Uterus (tissue), 2 donors: ENCODE data around the gene FKBP4.
A peak's percentile ranks its signal among the peaks of the same experiment; 100 is the strongest.

Source experiments
- CTCF ChIP-seq, 4 experiments: fragments of 200-600 bp in 2 of 4; fragments of 450-650 bp in 2 of 4; sonication (generic) in 2 of 4; IDR thresholded peaks; one replicate each; pipeline ENCODE4 v1.5.1; 2016 to 2019; ENCODE audit warnings: antibody characterized with exemption in 4 of 4, mild to moderate bottlenecking in 2 of 4, moderate library complexity in 1 of 4
- POLR2A ChIP-seq, 2 donors: fragments of 450-650 bp; IDR thresholded peaks; one replicate each; pipeline ENCODE4 v1.6.1; 2016; ENCODE audit warnings: antibody characterized with exemption in 2 of 2, mild to moderate bottlenecking in 1 of 2, moderate library complexity in 1 of 2

DNA sequence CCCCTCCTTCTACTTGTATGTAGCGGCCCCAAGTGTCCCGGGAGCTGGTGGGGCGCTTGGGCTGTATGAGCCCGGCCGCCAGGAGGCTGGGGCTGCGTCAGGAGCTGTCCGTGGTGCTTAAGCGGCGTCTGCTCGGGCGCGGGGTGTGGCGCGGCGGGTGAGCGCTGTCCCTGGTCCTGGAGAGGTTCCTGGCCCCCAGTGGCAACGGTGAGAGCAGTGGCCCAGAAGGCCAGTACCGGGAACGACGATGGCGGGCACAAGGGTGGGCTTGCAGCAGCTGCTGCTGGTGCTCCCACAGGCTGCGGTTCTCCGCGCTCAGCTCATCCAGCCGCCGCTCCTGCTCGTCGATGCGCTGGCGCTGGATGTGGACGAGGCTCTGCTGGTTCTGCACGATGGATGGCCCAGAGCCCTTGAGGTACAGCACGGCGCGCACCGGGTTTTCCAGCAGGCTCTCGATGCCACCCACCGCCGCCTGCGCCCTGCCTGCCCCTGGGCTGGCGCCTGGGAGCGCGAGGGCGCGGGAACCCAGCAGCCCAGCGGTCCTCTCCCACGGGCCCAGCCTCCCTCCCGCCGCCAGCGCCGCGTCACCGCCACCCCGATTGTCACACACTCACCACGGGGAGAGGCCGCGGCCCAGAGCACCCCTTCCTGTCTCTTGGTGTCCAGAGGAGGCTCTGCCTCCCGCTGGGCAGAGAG, 41.9 kb upstream of the FKBP4 start:
- peak in 1 of 4 experiments; percentile 5 for TF ChIP-seq CTCF (IDR thresholded peaks at IDR 0.05)
- no peak for TF ChIP-seq POLR2A (IDR thresholded peaks at IDR 0.05)
